HG02642 (cell line): Measurements from ENCODE around the gene TNS1.

Experiments used
- ATAC-seq: cut with Tn5 transposase; IDR thresholded peaks from one replicate; pipeline ENCODE4 v1.9.1; 2021; ENCODE audit warnings: mild to moderate bottlenecking; ENCODE audit not compliant: unreplicated experiment, poor library complexity

Gene TNS1

DNA sequence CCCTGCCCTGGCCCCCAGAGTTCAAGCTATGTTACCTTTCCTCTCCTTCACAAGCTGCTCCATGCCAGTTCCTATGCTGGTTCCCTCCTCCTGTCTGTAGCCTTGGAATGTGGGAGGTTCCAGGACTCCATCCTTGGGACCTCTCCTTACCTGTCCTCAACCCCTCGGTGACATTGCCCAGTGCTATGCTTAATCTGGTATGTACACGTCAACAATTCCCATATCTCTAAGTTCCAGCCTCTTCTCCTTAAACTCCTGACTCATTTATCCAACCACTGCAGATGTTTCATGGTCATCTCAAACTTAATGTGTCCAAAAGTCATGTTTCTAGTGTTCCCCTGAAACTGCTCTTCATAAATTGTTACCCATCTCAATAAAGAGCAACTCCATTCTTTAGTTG is 160.8 kb downstream of the TNS1 start:
- no peak for ATAC-seq

DNA sequence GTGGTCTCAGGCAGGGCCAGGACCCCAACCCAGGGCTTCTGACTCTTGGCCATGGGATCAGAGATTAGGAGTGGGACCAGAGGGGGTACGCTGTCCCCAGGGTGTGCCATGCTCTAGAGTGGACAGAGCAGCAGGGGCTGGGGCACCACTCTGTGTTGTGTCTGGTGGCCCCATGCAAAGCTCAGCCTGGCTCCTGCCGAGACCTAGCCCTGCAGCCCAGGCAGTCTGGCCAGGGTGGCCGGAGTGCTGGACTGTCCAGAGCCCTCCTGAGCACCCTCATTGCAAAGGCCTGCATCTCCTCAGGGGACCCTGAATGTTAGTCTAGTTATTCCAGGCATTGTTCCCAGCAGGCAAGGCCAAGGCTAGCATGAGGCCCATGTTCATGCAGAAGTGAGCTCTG is 162.3 kb downstream of the TNS1 start:
- no peak for ATAC-seq

DNA sequence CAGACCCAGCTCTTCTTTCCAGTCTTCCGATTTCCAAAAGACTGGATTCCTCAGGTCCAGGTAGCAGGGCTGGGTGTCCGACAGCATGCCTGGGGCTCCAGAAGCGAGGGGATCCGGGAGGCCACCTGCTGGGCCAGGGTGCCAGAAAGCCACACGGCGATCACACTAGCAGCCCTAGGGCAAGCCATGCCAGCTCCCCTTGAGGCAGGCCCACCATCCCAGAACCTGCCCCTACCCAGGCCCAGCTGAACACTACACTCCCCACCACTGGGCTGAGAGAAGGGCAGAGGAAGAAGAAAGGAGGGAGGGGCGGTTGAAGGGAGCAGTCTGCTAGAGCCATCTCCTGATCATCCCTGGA is 163.1 kb downstream of the TNS1 start:
- no peak for ATAC-seq

DNA sequence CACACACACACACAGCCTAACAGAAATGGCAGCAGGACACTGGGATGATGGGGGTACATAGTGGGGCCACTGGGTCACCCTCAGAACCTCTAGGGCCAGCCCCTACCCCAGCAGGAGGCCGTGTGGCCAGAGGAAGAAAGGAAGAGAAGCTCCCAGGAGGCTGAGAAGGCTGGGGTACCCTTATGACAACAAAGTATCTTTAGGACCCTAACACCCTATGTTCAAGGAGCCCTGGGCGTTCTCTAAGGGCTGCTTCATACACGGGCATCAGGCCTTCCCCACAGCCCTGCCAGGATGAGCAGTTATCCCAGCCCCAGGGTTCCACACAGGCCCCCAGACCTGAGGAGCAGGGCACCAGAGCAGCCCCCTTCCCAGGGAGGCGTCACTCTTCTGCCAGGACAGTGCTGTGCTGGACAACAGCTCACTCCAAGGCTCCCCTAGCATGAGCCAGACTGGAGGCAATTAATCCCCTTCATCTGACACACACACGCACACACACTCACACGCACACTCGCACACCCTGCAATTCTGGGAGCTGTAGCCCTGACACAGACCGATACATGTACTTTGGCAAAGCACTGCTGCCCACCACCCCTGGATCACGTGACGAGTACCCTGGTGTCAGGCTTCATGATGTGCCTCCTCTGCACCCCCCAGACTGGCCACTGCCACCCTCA is 163.6 kb downstream of the TNS1 start:
- no peak for ATAC-seq

DNA sequence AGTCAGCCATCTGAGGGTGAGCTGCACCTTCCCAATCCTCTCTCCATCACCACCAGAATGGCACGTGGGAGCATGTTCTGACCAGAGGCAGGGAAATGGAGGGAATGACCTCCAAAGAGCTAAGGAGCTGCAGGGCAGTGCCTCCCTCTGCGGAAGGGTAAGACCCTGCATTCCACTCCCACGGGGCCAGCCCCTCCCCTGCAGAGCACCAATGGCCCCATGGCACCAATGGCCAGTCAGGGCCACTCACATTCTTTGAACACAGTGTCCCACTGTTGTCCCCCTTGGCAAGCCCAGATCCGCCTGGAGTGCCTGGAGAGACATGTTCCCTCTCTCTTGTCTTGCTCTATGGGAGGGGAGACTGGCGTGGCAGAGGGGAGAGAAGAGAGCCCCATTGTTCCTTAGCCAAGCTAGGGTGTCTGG is 164.4 kb downstream of the TNS1 start:
- no peak for ATAC-seq

DNA sequence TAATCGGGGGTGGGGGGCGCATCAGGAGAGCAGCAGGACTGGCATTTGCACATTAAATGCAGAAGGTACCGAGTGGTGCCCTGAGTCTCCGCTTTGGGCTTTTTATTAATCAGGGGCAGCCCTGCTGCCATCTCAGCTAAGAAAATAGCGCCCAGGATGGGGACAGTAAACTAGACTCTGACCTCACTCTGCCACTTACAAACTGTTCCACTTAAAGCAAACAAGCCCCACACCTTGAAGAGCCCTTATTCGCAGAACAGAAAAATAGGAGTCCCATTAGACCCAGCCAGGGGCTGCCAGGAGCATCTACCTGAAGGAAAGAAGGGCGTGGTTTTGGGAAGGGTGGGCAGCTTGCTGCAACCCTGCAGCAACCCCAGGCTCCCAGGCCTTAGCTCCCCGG is 165.3 kb downstream of the TNS1 start:
- ATAC-seq, result no peak

DNA sequence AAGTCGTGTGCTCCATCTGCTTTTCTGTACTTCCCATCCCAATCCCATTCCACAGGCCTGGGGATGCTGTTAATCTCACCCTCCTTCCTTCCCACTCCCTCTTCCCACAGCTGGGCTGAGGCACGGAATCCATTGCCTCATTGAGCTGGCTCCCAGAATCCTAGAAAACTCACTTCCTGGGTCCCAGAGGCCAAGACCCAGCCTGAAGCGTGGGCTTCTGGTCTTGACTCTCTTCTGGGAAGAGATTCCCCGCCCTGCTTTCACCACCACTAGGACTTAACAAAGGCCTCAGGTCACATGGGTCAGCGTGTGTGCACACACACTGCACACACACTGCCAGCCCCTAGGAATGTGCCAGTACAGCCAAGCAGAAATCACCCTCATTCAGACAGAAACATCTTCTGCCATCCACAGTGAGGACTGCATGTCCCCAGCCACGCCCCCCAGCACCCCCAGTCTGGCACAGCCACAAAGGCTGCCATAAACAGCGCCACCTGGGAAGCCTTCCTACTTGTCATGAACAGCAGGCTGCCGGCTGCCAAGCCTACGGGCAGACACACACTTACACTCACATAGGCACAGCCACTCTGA is 165.8 kb downstream of the TNS1 start:
- ATAC-seq, result no peak

DNA sequence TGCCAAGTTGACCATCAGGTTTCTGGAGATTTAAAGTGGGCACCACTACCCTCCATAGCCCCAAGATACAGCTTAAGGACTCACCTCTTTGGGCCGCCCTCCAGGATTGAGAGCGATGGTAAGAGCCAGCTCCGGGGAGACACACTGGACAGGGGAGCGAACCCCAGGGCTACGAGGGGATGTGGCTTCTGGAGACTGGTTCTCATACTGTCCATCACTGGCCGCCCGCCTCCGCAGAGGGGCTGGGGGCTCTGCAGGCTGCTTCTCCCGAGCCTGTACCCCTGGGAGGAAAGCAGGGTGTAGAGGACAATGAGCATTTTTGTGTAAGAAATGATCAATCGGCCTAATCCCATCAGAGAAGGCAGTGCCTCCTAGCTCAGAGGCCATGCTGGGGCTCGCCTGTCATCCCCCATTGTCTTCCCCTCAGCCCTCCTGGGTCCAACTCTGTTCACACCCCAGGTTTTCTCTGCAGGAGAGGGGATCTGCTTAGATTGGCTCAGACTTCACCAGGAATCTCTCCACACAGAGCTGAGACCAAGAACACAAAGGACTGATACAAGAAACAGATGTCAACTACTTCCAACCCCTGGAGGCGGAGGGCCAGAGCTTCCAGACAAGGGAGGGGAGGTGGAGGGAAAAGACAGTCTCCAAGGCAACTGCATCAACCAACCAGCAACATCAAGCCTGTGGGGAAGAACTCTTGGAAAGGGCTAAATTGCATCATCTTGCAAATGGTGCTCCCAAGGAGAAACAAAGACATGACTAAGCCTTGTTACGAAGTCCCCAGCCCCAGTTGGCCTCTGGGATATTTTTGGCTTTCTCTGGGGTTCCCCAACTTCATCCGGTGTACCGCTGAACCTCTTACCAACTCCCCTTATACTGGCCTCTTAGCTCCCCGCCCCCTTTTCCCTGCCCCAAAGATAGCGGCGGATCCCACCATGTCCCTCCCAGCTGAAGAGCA is 166.6 kb downstream of the TNS1 start:
- no peak for ATAC-seq

DNA sequence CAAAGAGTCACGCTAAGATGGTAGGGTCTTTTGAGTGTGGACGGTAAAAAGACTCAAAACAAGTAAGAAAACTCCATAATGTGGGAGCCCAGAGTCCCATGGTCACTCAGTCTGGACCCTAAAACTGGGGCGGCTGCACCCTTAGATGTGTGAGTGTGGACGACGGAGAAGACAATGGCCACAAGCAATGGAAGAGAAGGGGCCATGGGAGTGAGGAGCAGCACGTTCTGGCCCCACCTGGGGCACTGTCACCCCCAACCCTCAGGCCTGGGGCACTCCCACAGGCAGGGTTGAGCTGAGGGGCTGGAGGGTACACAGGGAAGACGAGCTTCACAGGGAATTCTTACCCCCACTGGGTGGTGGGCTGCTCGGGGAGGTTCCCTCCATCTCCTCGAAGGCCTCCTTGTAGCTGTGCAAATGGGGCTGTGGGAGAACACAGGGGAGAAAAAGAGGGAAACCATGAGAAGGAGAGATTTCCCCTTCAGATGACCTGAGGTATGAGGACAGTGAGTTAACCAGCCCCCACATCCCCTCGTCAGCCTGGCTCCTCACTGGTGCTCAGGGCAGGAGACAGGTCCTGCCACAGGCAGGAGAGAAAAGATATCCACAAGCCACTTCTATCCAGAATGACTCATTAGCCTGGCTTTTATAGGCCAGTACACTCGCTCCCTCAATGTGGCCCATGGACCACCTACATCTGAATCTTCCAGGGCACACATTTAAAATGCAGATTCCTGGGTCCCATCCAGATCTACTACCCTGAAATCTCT is 167.9 kb downstream of the TNS1 start:
- ATAC-seq, result no peak

DNA sequence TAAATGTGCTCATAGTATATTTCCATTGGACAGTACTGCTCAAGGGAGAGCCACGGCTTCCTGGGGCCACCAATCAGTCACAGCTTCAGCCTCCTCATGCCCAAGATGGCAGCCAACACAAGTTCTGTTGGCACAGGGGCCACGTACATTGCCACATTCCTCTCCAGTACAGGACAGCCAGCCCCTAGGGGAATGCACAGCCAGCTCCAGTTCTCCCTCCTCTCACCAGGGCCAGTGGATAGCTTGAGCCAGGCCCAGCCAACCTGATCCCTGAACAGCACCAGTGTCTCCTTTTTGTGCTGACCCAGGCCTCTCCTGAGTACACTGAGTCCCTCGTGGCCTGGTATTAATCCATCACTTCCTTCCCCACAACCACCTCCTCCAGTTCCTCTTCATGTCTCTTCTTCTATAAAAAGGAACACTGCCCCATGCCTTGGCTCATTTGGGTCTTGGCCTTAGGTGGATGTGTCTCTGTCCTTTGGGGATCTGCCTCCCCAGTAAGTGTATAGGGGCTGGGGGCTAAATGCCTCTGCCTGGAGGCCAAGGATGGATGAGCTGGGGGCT is 168.7 kb downstream of the TNS1 start:
- no peak for ATAC-seq

DNA sequence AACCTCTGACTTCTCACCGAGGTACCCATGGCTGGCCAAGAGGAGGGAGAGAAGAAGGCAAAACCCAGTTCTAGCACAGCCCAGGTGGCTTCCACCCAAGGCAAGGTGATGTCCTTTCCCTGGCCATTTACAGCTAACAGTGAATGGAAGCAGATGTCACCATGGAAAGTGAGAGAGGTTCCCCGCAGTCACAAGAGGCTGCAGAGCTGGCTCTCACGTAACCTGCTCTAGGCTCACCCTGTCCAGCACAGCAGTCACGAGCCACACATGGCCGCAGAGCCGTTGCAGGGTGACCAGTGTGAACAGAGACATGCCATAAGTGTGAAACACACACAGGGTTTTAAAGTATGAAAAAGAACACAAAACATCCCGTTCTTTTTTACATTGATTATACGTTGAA is 169.4 kb downstream of the TNS1 start:
- no peak for ATAC-seq

DNA sequence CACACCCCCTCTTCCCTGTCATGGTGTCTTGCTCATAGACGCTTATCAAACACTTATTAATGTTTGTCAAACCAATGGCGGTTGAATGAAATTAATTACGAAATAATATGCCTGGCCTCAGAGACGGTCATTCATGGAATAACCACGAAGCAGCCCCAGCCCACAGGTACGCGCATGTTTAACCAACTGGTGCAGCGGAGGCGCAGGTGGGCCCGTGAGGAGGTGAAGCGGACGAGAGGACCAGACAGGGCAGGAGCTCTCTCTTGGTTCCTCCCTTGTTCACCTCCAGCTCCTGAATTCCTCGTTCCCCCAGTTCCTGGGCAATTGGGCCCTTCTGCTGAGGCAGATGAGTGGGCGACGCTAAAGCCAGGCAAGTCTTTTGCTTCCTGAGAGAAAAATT is 169.8 kb downstream of the TNS1 start:
- ATAC-seq, result no peak

DNA sequence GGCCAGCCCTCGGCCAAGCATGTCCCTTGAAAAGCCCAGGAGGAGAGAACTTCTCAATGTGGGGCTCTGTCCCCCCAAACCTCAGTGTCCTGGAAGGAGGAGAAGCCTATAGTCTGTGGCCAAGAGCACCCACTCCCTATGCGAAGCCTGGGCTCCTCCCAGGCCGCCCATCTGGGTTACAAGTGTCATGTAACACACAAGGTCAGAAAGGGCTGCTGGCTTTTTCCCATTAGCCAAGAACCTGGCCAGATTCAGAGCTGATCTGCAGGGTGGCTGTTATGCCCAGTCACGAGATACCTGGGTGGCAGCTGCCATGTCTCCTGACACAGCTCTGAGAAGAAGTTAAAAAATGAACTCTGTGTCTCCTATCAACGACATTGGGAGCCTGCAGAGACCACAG is 170.7 kb downstream of the TNS1 start:
- ATAC-seq, result no peak

DNA sequence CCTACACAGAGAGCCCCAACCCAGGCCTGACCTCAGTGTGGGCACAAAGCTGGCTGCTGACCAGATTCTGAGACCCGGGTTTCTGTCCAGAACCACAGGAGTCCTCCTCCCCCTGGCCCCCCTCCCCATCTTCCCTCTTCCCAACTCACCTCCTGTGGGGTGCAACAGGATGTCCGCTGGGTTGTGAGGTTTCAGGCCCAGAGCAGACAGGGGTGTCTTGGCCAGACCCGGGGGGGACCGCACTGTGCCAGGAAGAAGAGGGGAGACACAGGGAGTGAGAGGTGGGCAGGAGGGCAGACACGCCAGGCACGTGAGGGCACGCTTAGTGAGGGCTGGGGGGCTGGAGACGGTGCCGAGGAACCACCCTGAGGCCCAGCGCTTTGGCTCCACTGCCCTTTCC is 171.5 kb downstream of the TNS1 start:
- ATAC-seq, result no peak

DNA sequence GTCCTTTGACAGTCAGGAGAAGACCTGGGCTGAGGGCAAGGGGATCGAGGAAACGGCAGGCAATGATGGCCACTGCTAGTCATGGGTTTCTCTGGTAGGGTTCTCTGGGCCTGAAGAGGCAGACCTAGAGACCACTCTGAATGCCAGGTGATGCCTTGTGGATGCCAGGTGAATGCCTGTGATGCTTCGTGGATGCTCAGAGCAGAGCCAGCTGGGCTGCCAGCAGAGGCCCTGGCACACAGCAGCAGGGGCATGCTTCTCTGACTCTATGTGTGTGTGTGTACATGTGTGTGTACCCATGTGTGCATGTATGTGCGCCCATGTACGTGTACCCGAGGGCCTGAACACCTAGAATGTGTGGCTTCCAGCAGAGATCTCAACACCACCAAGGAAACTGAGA is 172.0 kb downstream of the TNS1 start:
- no peak for ATAC-seq

DNA sequence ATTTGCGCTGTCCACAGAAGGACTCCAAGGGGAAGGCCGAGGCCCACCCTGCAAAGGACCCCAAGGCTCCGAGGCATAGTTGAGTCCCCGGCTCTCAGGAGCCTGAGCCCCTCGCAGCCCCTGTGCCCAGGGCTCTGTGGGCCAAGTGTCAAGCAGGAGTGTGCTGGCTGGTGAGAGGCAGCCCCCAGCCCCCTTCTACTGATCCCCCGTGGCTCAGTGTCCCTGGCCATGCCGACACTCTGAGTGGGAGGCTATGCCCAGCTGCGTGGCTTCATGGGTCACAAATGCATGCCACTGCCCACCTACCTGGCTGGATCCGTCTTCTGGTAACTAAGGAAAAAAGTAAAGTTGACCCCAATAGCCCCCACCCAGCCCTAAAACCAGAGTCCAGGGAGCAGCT is 172.7 kb downstream of the TNS1 start:
- ATAC-seq, result no peak

DNA sequence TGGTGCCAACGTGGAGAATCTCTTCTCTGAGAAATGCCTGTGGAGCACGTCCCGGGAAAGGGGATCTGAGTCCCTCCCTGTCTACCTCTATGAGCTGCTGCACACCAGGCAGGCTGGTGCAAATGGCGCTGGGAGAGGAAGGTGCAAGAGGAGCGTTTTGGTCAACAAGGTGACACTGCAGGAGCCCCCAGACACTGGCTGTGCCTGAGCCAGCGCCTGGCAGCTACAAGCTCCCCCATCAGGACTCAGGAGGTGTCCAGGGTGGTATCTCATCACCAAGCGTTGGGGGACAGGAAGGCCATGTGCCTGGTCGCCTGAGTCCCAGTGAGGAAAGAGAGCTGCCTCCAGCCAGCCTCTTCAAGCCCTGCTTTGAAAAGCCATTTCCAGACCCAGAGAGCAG is 173.4 kb downstream of the TNS1 start:
- no peak for ATAC-seq

DNA sequence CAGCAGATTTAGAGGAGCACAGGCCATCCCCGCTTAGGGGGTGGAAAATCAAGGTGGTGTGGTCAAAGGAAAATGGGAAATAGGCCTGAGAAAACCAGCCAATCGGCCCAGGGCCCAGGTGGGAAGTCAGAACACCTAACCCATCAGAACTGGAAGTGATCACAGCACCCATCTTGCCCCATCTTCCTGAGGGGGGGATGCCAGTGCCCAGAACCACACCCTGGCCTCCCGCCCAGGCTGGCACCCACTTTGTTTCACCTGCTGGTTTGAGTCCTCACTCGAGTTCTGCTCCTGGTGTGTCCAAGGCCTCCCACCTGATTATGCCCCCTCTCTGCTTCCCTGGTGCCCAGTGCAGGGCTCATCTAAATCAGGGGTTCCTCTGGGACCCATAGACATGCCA is 174.5 kb downstream of the TNS1 start:
- ATAC-seq, result no peak

DNA sequence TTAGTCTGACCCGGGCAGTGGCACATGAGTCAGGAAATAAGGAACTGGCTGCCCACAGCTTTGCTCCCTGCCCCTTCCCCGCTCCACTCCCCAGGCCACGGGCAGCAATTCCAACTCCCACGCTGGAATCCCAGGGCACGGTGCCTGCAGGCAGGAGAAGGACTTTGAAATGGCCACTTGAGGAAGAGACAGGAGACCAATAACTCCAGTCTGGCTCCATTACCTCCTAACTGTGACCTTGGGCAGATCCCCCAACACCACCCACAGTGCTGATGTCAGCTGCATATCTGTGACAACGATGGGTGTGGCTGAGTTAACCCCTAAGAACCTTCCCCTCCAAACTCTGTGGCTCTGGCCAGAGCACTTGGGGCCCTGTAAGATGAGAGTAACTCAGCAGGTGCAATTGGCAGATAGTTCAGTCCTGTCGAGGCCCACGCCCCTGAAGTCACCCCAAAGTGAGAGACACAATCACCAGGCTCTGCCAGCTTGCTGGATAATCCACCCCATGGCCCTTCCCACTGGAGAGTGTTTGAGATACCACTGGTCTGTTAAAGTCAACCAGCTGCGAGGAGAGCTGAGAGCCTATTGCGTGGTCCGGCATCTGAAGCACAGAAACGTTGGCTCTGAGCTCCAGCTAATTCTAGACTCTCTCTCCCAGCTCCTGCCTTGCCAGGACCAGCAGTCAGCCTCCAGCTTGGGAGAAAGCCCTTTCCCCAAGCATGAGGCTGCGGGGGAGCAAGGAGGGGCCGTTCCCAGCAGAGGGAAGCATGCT is 175.2 kb downstream of the TNS1 start:
- no peak for ATAC-seq

DNA sequence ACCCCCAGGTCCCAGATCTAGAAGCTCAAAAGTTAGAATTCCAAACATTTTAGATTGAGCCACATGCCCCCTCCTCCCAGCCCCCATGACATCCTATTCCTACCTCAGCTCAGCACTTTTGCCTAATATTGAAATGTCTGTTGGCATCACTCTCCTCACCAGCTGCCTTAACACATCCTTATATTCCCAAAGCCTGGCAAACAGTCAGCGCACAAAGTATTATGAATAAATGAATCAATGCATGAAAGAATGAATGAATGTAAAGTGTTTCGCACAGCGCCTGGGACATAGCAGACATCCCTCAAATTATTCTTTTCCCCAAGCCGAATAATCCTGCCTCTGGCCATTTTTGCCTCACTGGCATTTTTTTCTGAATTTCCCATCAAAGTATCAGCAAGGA is 175.8 kb downstream of the TNS1 start:
- ATAC-seq, result no peak
